GM12878 (cell line): ENCODE results near the gene OAF. TPM values are rescaled to one million over a fixed set of nuclear protein-coding genes. Genes with fewer than 3 reads are reported as not detected.

Source experiments
- FOXM1 ChIP-seq: IDR thresholded peaks from 2 replicates; pipeline ENCODE4 v1.6.1; 2012; ENCODE audit warnings: low read depth, mild to moderate bottlenecking, inconsistent platforms, low read length, moderate library complexity
- IKZF1 ChIP-seq: fragments of 450-650 bp; conservative IDR thresholded peaks from 2 replicates; pipeline ENCODE4 v1.6.1; 2017; ENCODE audit warnings: antibody characterized with exemption, mild to moderate bottlenecking
- LARP7 ChIP-seq: fragments of 450-650 bp; IDR thresholded peaks from 2 replicates; pipeline ENCODE4 v1.6.1; 2017; ENCODE audit warnings: mild to moderate bottlenecking
- NR2C2 ChIP-seq: IDR thresholded peaks from 2 replicates; pipeline ENCODE4 v1.6.1; 2011; ENCODE audit warnings: borderline replicate concordance, low read depth; ENCODE audit not compliant: control insufficient read depth, insufficient read length
- SMAD5 ChIP-seq: IDR thresholded peaks from 2 replicates; pipeline ENCODE4 v1.6.1; 2016; ENCODE audit warnings: antibody characterized with exemption, low read depth
- SUZ12 ChIP-seq: fragments of 200-600 bp; sonication (generic); IDR thresholded peaks from one replicate; pipeline ENCODE4 v1.6.1; 2018; ENCODE audit warnings: antibody characterized with exemption, mild to moderate bottlenecking; ENCODE audit not compliant: unreplicated experiment
- polyA plus RNA-seq, 11 experiments: library from polyadenylated mRNA; depleted of rRNA in 4 of 11; unstranded in 6 of 11; stranded (reverse) in 5 of 11; fragments of >200 nt; fragmentation: Nextera tagmentation in 4 of 11; fragmentation: Illumina TruSeq in 1 of 11; extraction: Ambion mirVana in 4 of 11; extraction: Trizol in 1 of 11; gene quantifications; 1 replicate in 1 of 11; 2 replicates in 10 of 11; pipeline versions ENCODE4 v1.2.1 to v1.2.3, GENCODE V29; 2011 to 2016; ENCODE audit warnings: inconsistent platforms in 2 of 11, missing spikeins in 2 of 11, low read depth in 1 of 11
- total RNA-seq, 4 experiments: library from RNA; depleted of rRNA in 3 of 4; stranded (reverse); fragments of >200 nt in 3 of 4; fragmentation: Illumina TruSeq in 1 of 4; extraction: Trizol in 1 of 4; gene quantifications; 2 replicates each; pipeline versions ENCODE4 v1.2.1 to v1.2.3, GENCODE V29; 2013 to 2021
- TF ChIP-seq, protein P1 (sequence below): IDR thresholded peaks from 2 replicates; pipeline ENCODE4 v1.6.1; 2011; ENCODE audit warnings: borderline replicate concordance, low read depth, mild to moderate bottlenecking, moderate library complexity, low read length; ENCODE audit not compliant: insufficient read depth, poor library complexity, severe bottlenecking
- TF ChIP-seq, protein P2 (sequence below): fragments of 450-650 bp; formaldehyde crosslinking; IDR thresholded peaks from 2 replicates; pipeline ENCODE4 v1.5.0; 2022; ENCODE audit warnings: mild to moderate bottlenecking, missing genetic modification characterization
- TF ChIP-seq, protein P3 (sequence below): fragments of 450-650 bp; IDR thresholded peaks from 2 replicates; pipeline ENCODE4 v1.6.1; 2017; ENCODE audit warnings: antibody characterized with exemption, mild to moderate bottlenecking, moderate library complexity

OAF gene
- total and polyA plus RNA-seq, 10 of the 15 experiments (the other 5 are each of a cell fraction or from before 2014, with no cell fraction given), result 0.10 to 4.7 (median 1.1) TPM

DNA sequence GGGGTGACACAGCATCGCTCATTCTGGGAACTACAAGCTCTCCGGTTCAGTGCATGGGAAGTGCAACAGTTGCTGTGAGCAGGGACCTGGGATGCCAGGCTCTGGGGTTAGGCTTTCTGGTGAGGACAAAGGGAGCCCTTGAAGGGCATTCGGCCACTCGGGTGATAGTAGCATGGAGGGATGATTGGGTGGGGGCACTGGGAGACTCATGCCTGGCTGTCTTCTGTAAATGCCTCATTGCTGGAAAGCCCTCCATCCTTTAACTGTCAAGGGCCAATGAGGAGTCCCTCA is 9.9 kb downstream of the OAF start (continued):
- TF ChIP-seq NR2C2, result no peak
- TF ChIP-seq, protein P1, sequence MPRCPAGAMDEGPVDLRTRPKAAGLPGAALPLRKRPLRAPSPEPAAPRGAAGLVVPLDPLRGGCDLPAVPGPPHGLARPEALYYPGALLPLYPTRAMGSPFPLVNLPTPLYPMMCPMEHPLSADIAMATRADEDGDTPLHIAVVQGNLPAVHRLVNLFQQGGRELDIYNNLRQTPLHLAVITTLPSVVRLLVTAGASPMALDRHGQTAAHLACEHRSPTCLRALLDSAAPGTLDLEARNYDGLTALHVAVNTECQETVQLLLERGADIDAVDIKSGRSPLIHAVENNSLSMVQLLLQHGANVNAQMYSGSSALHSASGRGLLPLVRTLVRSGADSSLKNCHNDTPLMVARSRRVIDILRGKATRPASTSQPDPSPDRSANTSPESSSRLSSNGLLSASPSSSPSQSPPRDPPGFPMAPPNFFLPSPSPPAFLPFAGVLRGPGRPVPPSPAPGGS, result no peak
- TF ChIP-seq SMAD5, result no peak
- TF ChIP-seq, protein P2, sequence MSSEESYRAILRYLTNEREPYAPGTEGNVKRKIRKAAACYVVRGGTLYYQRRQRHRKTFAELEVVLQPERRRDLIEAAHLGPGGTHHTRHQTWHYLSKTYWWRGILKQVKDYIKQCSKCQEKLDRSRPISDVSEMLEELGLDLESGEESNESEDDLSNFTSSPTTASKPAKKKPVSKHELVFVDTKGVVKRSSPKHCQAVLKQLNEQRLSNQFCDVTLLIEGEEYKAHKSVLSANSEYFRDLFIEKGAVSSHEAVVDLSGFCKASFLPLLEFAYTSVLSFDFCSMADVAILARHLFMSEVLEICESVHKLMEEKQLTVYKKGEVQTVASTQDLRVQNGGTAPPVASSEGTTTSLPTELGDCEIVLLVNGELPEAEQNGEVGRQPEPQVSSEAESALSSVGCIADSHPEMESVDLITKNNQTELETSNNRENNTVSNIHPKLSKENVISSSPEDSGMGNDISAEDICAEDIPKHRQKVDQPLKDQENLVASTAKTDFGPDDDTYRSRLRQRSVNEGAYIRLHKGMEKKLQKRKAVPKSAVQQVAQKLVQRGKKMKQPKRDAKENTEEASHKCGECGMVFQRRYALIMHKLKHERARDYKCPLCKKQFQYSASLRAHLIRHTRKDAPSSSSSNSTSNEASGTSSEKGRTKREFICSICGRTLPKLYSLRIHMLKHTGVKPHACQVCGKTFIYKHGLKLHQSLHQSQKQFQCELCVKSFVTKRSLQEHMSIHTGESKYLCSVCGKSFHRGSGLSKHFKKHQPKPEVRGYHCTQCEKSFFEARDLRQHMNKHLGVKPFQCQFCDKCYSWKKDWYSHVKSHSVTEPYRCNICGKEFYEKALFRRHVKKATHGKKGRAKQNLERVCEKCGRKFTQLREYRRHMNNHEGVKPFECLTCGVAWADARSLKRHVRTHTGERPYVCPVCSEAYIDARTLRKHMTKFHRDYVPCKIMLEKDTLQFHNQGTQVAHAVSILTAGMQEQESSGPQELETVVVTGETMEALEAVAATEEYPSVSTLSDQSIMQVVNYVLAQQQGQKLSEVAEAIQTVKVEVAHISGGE (CRISPR knock-in tag), result no peak
- TF ChIP-seq LARP7, result no peak
- no peak for TF ChIP-seq IKZF1
- TF ChIP-seq SUZ12, result no peak
- TF ChIP-seq, protein P3, sequence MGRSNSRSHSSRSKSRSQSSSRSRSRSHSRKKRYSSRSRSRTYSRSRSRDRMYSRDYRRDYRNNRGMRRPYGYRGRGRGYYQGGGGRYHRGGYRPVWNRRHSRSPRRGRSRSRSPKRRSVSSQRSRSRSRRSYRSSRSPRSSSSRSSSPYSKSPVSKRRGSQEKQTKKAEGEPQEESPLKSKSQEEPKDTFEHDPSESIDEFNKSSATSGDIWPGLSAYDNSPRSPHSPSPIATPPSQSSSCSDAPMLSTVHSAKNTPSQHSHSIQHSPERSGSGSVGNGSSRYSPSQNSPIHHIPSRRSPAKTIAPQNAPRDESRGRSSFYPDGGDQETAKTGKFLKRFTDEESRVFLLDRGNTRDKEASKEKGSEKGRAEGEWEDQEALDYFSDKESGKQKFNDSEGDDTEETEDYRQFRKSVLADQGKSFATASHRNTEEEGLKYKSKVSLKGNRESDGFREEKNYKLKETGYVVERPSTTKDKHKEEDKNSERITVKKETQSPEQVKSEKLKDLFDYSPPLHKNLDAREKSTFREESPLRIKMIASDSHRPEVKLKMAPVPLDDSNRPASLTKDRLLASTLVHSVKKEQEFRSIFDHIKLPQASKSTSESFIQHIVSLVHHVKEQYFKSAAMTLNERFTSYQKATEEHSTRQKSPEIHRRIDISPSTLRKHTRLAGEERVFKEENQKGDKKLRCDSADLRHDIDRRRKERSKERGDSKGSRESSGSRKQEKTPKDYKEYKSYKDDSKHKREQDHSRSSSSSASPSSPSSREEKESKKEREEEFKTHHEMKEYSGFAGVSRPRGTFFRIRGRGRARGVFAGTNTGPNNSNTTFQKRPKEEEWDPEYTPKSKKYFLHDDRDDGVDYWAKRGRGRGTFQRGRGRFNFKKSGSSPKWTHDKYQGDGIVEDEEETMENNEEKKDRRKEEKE, result no peak
- TF ChIP-seq FOXM1, result no peak
- TF ChIP-seq, all 136 proteins: peak for 0
